A673 (cell line): ENCODE measurements around the gene LPIN3. TPM values are rescaled to one million over a fixed set of nuclear protein-coding genes. Genes with fewer than 3 reads are reported as not detected.

ENCODE experiments used
- BruUV-seq: library from RNA; stranded (reverse); fragments of 400-500 nt; replicated peaks from 2 replicates; lab custom pipeline; 2021; lab: Mats Ljungman, UMichigan
- CTCF ChIA-PET: fragments of 300-600 bp; sonication (Branson Sonifier 250); formaldehyde crosslinking; loops from one replicate; lab custom pipeline; 2022; ENCODE audit warnings: antibody characterized with exemption; lab: Charles Lee
- POLR2A ChIA-PET: fragments of 300-600 bp; sonication (Branson Sonifier 250); formaldehyde crosslinking; loops from one replicate; lab custom pipeline; 2022; ENCODE audit warnings: antibody characterized with exemption; ENCODE audit not compliant: low non-redundant PET; lab: Charles Lee
- DNase-seq: peaks from one replicate; pipeline ENCODE4 v3.0.0-alpha.2; 2015; ENCODE audit warnings: low spot score
- H3K27ac ChIP-seq: fragments of 200-600 bp; sonication (generic); 2 replicates; pipeline ENCODE4 v1.5.1; 2016; ENCODE audit warnings: mixed run types, low read depth, mild to moderate bottlenecking, mixed read lengths, antibody characterized with exemption, low read length; ENCODE audit not compliant: poor library complexity, severe bottlenecking
- H3K27me3 ChIP-seq: fragments of 200-600 bp; sonication (generic); replicated peaks from 2 replicates; pipeline ENCODE4 v1.6.1; 2017; ENCODE audit warnings: mixed run types, low read depth, mild to moderate bottlenecking, mixed read lengths, antibody characterized with exemption, low read length; ENCODE audit not compliant: insufficient read depth, poor library complexity
- H3K36me3 ChIP-seq: fragments of 200-600 bp; sonication (generic); 2 replicates; pipeline ENCODE4 v1.6.1; 2016; ENCODE audit warnings: mixed run types, mild to moderate bottlenecking, mixed read lengths, antibody characterized with exemption, low read length; ENCODE audit not compliant: insufficient read depth, poor library complexity, severe bottlenecking
- H3K4me1 ChIP-seq: fragments of 200-600 bp; sonication (generic); 2 replicates; pipeline ENCODE4 v1.6.1; 2017; ENCODE audit warnings: mixed run types, mild to moderate bottlenecking, mixed read lengths, antibody characterized with exemption, low read length; ENCODE audit not compliant: insufficient read depth, poor library complexity, severe bottlenecking
- H3K4me3 ChIP-seq: fragments of 200-600 bp; sonication (generic); 2 replicates; pipeline ENCODE4 v1.5.1; 2016; ENCODE audit warnings: low read depth, mixed run types, mild to moderate bottlenecking, mixed read lengths, low read length; ENCODE audit not compliant: poor library complexity, severe bottlenecking
- H3K9me3 ChIP-seq: fragments of 200-600 bp; sonication (generic); 2 replicates; pipeline ENCODE4 v1.6.1; 2016; ENCODE audit warnings: mixed run types, low read depth, mild to moderate bottlenecking, mixed read lengths, antibody characterized with exemption, low read length; ENCODE audit not compliant: poor library complexity, severe bottlenecking
- EZH2 ChIP-seq: fragments of 200-600 bp; sonication (generic); IDR thresholded peaks from 2 replicates; pipeline ENCODE4 v1.6.1; 2017; ENCODE audit warnings: borderline replicate concordance, low read depth, mild to moderate bottlenecking, mixed read lengths, antibody characterized with exemption, low read length; ENCODE audit not compliant: poor library complexity, severe bottlenecking
- intact Hi-C: fragments of 100-400 bp; cut with micrococcal nuclease; formaldehyde crosslinking; loops from one replicate; pipeline ENCODE4 v1.10.0; 2022; ENCODE audit not compliant: unreplicated experiment
- total RNA-seq: library from RNA; stranded (reverse); gene quantifications from 2 replicates; pipeline ENCODE4 v1.2.3, GENCODE V29; 2021
- TF ChIP-seq, protein P1 (sequence below): fragments of 300-800, 200-600 bp; sonication (generic); conservative IDR thresholded peaks from 2 replicates; pipeline ENCODE4 v1.5.1; 2017; ENCODE audit warnings: low read depth, mild to moderate bottlenecking, antibody characterized with exemption, low read length, moderate library complexity, mixed read lengths

The LPIN3 gene
- total RNA-seq, 1 experiment from 2014 or later, result 1.3 TPM

DNA sequence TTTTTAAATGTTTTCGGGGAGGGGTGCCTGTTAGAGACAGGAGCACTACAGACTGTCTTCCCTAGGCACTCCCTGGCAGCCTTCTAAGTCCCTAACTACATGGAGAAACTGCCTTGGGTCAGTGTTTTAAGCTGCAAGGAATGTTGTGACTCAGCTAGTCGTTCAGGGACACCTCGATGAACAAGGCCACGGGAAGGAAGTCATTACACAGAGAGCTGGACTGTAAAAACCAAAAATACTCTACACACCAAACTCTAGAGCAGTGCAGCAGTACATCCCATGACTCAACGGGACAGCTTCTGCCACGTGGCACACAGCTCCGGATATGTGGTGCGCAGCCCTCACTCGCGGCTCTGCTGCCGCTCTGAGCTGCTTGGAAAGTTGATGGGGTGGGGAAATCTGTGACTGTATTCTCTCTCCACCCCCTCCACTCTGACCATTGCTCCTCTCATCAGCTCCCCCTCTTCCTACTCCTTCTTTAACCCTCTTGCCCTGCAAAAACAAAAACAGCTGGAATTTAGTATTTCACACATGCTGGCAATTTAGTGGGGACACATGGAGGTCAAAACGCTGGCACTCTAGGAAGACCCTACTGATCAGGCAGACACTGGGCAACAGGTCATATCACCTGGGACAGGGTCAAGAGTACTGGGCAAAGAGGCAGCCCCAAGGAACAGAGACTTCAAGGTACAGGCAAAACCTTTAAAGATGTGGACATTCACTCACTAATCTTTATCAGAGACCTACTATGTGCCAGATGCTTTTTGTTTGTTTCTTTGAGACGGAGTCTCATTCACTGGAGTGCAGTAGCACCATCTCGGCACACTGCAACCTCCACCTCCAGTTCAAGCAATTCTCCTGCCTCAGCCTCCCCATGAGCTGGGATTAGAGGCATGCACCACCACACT is 10.9 kb upstream of the LPIN3 start:
- ChIA-PET POLR2A (no interaction called here), CTCF (no interaction called here)
- BruUV-seq, result no TSS peak
- Histone ChIP-seq H3K4me1 (peaks cover 11% of the 10 kb centered on the region), H3K27me3 (no peaks in the 10 kb centered on the region), H3K4me3 (no peak overlapping the region), H3K36me3 (no peaks in the 10 kb centered on the region), H3K27ac (no peak overlapping the region), H3K9me3 (no peaks in the 10 kb centered on the region)
- TF ChIP-seq, protein P1, sequence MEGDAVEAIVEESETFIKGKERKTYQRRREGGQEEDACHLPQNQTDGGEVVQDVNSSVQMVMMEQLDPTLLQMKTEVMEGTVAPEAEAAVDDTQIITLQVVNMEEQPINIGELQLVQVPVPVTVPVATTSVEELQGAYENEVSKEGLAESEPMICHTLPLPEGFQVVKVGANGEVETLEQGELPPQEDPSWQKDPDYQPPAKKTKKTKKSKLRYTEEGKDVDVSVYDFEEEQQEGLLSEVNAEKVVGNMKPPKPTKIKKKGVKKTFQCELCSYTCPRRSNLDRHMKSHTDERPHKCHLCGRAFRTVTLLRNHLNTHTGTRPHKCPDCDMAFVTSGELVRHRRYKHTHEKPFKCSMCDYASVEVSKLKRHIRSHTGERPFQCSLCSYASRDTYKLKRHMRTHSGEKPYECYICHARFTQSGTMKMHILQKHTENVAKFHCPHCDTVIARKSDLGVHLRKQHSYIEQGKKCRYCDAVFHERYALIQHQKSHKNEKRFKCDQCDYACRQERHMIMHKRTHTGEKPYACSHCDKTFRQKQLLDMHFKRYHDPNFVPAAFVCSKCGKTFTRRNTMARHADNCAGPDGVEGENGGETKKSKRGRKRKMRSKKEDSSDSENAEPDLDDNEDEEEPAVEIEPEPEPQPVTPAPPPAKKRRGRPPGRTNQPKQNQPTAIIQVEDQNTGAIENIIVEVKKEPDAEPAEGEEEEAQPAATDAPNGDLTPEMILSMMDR, result no peak
- no peak for TF ChIP-seq EZH2
- intact Hi-C loops, result no loop called here
- peak; percentile 73 for DNase-seq

DNA sequence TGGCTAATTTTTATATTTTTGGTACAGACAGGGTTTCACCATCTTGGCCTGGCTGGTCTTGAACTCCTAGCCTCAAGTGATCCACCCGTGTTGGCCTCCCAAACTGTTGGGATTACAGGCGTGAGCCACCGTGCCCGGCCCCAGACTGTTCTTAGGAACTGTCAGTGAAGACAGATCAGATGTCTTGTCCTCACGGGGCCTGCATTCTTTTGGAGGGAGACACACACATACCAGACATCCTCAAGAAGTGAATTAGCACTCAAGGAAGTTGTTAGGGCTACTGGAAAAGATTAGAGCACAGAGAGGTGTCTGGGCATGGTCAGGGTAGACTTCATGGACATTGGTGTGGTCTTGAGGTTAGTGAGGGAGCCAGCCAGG is 10.3 kb upstream of the LPIN3 start:
- no peak for DNase-seq
- ChIA-PET CTCF (no interaction called here), POLR2A (no interaction called here)
- BruUV-seq, result no TSS peak
- Histone ChIP-seq H3K4me3 (no peak overlapping the region), H3K4me1 (peaks cover 11% of the 10 kb centered on the region), H3K27ac (no peak overlapping the region), H3K36me3 (no peaks in the 10 kb centered on the region), H3K9me3 (no peaks in the 10 kb centered on the region), H3K27me3 (no peaks in the 10 kb centered on the region)
- intact Hi-C loops, result no loop called here
- TF ChIP-seq, protein P1, result no peak
- no peak for TF ChIP-seq EZH2

DNA sequence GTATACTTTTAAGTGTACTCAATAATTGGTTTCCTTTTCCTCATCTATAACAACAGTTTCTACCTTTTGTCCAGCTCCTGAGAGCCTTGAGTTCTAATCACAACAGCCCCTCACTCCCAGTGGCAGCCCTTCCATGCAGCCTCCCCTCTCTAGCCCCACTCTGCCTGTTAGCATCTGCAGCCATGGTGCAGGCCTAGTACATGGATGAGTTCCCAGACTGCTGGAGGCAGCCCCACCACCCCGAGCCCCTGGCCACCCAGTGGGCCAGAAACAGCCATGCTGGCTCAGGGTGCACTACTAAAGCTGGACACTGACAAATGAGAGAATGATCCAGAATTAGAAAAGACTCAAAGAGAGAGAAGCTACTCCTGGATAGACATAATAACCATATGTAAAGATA is 9.7 kb upstream of the LPIN3 start:
- H3K4me3 ChIP-seq, result no peak overlapping the region
- TF ChIP-seq EZH2, result no peak
- TF ChIP-seq, protein P1, result no peak

More for the DNA sequence above, 9.7 kb upstream of the LPIN3 start:
- CTCF ChIA-PET, result no interaction called here
- POLR2A ChIA-PET, result no interaction called here
- H3K36me3 ChIP-seq, result no peaks in the 10 kb centered on the region
- intact Hi-C loops, result no loop called here
- H3K9me3 ChIP-seq, result no peaks in the 10 kb centered on the region
- no peaks in the 10 kb centered on the region for H3K27me3 ChIP-seq
- DNase-seq, result no peak
- H3K4me1 ChIP-seq, result peaks cover 11% of the 10 kb centered on the region
- no TSS peak for BruUV-seq
- no peak overlapping the region for H3K27ac ChIP-seq
